HG03025 (cell line): ENCODE results near the gene SCN4B.

Experiments used
- ATAC-seq: cut with Tn5 transposase; IDR thresholded peaks from one replicate; pipeline ENCODE4 v1.9.1; 2021; ENCODE audit warnings: mild to moderate bottlenecking, moderate library complexity; ENCODE audit not compliant: unreplicated experiment, low FRiP score

SCN4B gene

GRCh38 chr11:118175031-118175992 lies 22.7 kb upstream of the SCN4B start:
- no peak for ATAC-seq

GRCh38 chr11:118174006-118174567 lies 21.5 kb upstream of the SCN4B start:
- ATAC-seq, result no peak

- no peak for ATAC-seq
These were observed 19.7 kb upstream of the SCN4B start for GRCh38 chr11:118172356-118172755.

- no peak for ATAC-seq
These were observed 18.8 kb upstream of the SCN4B start for GRCh38 chr11:118171269-118172062.

- no peak for ATAC-seq
These were observed 18.3 kb upstream of the SCN4B start for GRCh38 chr11:118170882-118171268.

- no peak for ATAC-seq
These were observed 17.6 kb upstream of the SCN4B start for GRCh38 chr11:118170231-118170630.

GRCh38 chr11:118169300-118170140 lies 16.9 kb upstream of the SCN4B start:
- ATAC-seq, result no peak

- no peak for ATAC-seq
These were observed 16.1 kb upstream of the SCN4B start for GRCh38 chr11:118168751-118169150.

GRCh38 chr11:118168316-118168715 lies 15.7 kb upstream of the SCN4B start:
- no peak for ATAC-seq

GRCh38 chr11:118167906-118168305 lies 15.3 kb upstream of the SCN4B start:
- no peak for ATAC-seq

- no peak for ATAC-seq
These were observed 14.6 kb upstream of the SCN4B start for GRCh38 chr11:118167253-118167652.

GRCh38 chr11:118166641-118167040 lies 14.0 kb upstream of the SCN4B start:
- no peak for ATAC-seq

- ATAC-seq, result no peak
These were observed 12.3 kb upstream of the SCN4B start for GRCh38 chr11:118164885-118165284.

GRCh38 chr11:118163494-118163893 lies 10.9 kb upstream of the SCN4B start:
- ATAC-seq, result no peak

- no peak for ATAC-seq
These were observed 10.2 kb upstream of the SCN4B start for GRCh38 chr11:118162846-118163245.

GRCh38 chr11:118161786-118162185 lies 9.2 kb upstream of the SCN4B start:
- no peak for ATAC-seq

- no peak for ATAC-seq
These were observed 4.7 kb upstream of the SCN4B start for GRCh38 chr11:118157186-118157895.

GRCh38 chr11:118156531-118157185 lies 4.0 kb upstream of the SCN4B start:
- ATAC-seq, result no peak
